Activated naive CD8-positive, alpha-beta T cell treated with anti-CD3 and anti-CD28 coated beads, Interleukin-2, amount 50 U/mL, for 24 hours (primary cell): ENCODE results near the gene REV3L.

Experiments used
- ATAC-seq: fragments of 150-1000 bp; cut with Tn5 transposase; one replicate; pipeline ENCODE4 v1.10.0; 2021
- DNase-seq: peaks from one replicate; pipeline ENCODE4 v3.0.0; 2021
- H3K27ac Mint-ChIP-seq: one replicate; pipeline ENCODE4 v1.8.0; 2021; ENCODE audit warnings: mild to moderate bottlenecking, mixed read lengths
- H3K27me3 Mint-ChIP-seq: one replicate; pipeline ENCODE4 v1.8.0; 2021; ENCODE audit warnings: mixed read lengths
- H3K36me3 Mint-ChIP-seq: one replicate; pipeline ENCODE4 v1.8.0; 2021; ENCODE audit warnings: low read depth, mixed read lengths
- H3K4me1 Mint-ChIP-seq: one replicate; pipeline ENCODE4 v1.8.0; 2021; ENCODE audit warnings: mixed read lengths
- H3K4me3 Mint-ChIP-seq: one replicate; pipeline ENCODE4 v1.8.0; 2021; ENCODE audit warnings: mild to moderate bottlenecking, moderate library complexity, mixed read lengths
- H3K9me3 Mint-ChIP-seq: one replicate; pipeline ENCODE4 v1.8.0; 2021; ENCODE audit warnings: mixed read lengths

Gene REV3L

GRCh38 chr6:111367393-111368088, 115.5 kb downstream of the REV3L start:
- Mint-ChIP-seq H3K4me3 (no peak overlapping the region), H3K9me3 (no peaks in the 10 kb centered on the region), H3K4me1 (no peaks in the 10 kb centered on the region), H3K27ac (no peak overlapping the region), H3K27me3 (no peaks in the 10 kb centered on the region), H3K36me3 (peaks cover 19% of the 10 kb centered on the region)
- DNase-seq (no peak), ATAC-seq (no peak)

- H3K27ac Mint-ChIP-seq = no peak overlapping the region
- H3K4me3 Mint-ChIP-seq = no peak overlapping the region
Observed at GRCh38 chr6:111361648-111362047, 121.4 kb downstream of the REV3L start.

GRCh38 chr6:111358454-111358853, 124.6 kb downstream of the REV3L start:
- DNase-seq (no peak), ATAC-seq (no peak)
- Mint-ChIP-seq H3K27me3 (no peaks in the 10 kb centered on the region), H3K4me1 (no peaks in the 10 kb centered on the region), H3K27ac (no peak overlapping the region), H3K4me3 (no peak overlapping the region), H3K36me3 (peaks cover 15% of the 10 kb centered on the region), H3K9me3 (no peaks in the 10 kb centered on the region)

More at GRCh38 chr6:111361648-111362047, 121.4 kb downstream of the REV3L start:
- H3K9me3 Mint-ChIP-seq = no peaks in the 10 kb centered on the region
- ATAC-seq = no peak
- H3K27me3 Mint-ChIP-seq = no peaks in the 10 kb centered on the region
- DNase-seq = no peak
- H3K36me3 Mint-ChIP-seq = peaks cover 11% of the 10 kb centered on the region
- H3K4me1 Mint-ChIP-seq = no peaks in the 10 kb centered on the region

GRCh38 chr6:111357705-111358104, 125.3 kb downstream of the REV3L start:
- no peak overlapping the region for H3K27ac Mint-ChIP-seq
- no peak for DNase-seq
- no peaks in the 10 kb centered on the region for H3K27me3 Mint-ChIP-seq
- H3K36me3 Mint-ChIP-seq = peaks cover 15% of the 10 kb centered on the region
- H3K4me1 Mint-ChIP-seq = no peaks in the 10 kb centered on the region
- H3K4me3 Mint-ChIP-seq = no peak overlapping the region
- no peaks in the 10 kb centered on the region for H3K9me3 Mint-ChIP-seq
- ATAC-seq = no peak

- no peak overlapping the region for H3K4me3 Mint-ChIP-seq
- H3K4me1 Mint-ChIP-seq = no peaks in the 10 kb centered on the region
- H3K36me3 Mint-ChIP-seq = peaks cover 23% of the 10 kb centered on the region
- no peak for ATAC-seq
- H3K9me3 Mint-ChIP-seq = no peaks in the 10 kb centered on the region
- no peaks in the 10 kb centered on the region for H3K27me3 Mint-ChIP-seq
- DNase-seq = no peak
- no peak overlapping the region for H3K27ac Mint-ChIP-seq
Observed at GRCh38 chr6:111356551-111356950, 126.5 kb downstream of the REV3L start.

GRCh38 chr6:111354758-111355555, 128.1 kb downstream of the REV3L start:
- H3K36me3 Mint-ChIP-seq = peaks cover 26% of the 10 kb centered on the region
- H3K4me3 Mint-ChIP-seq = no peak overlapping the region
- H3K9me3 Mint-ChIP-seq = no peaks in the 10 kb centered on the region
- H3K4me1 Mint-ChIP-seq = no peaks in the 10 kb centered on the region
- no peaks in the 10 kb centered on the region for H3K27me3 Mint-ChIP-seq
- ATAC-seq = no peak
- H3K27ac Mint-ChIP-seq = no peak overlapping the region
- no peak for DNase-seq

- H3K9me3 Mint-ChIP-seq = no peaks in the 10 kb centered on the region
- no peak for ATAC-seq
- no peaks in the 10 kb centered on the region for H3K27me3 Mint-ChIP-seq
- H3K27ac Mint-ChIP-seq = no peak overlapping the region
- no peaks in the 10 kb centered on the region for H3K4me1 Mint-ChIP-seq
- no peak for DNase-seq
- H3K36me3 Mint-ChIP-seq = peaks cover 23% of the 10 kb centered on the region
- H3K4me3 Mint-ChIP-seq = no peak overlapping the region
Observed at GRCh38 chr6:111353912-111354462, 129.0 kb downstream of the REV3L start.

GRCh38 chr6:111347589-111347988, 135.4 kb downstream of the REV3L start:
- Mint-ChIP-seq H3K27ac (no peak overlapping the region), H3K27me3 (no peaks in the 10 kb centered on the region), H3K9me3 (no peaks in the 10 kb centered on the region), H3K36me3 (peaks cover 19% of the 10 kb centered on the region), H3K4me1 (peaks cover 3% of the 10 kb centered on the region), H3K4me3 (no peak overlapping the region)
- ATAC-seq = no peak
- no peak for DNase-seq

GRCh38 chr6:111342913-111343312, 140.1 kb downstream of the REV3L start:
- no peak for ATAC-seq
- Mint-ChIP-seq H3K9me3 (no peaks in the 10 kb centered on the region), H3K4me1 (peaks cover 22% of the 10 kb centered on the region), H3K27me3 (no peaks in the 10 kb centered on the region), H3K4me3 (no peak overlapping the region), H3K27ac (peak overlapping the region; percentile 45), H3K36me3 (peaks cover 22% of the 10 kb centered on the region)
- no peak for DNase-seq

- no peak overlapping the region for H3K4me3 Mint-ChIP-seq
- ATAC-seq = no peak
- H3K4me1 Mint-ChIP-seq = peaks cover 22% of the 10 kb centered on the region
- peak overlapping the region; percentile 11 for H3K27ac Mint-ChIP-seq
- no peak for DNase-seq
- peaks cover 29% of the 10 kb centered on the region for H3K36me3 Mint-ChIP-seq
- H3K9me3 Mint-ChIP-seq = no peaks in the 10 kb centered on the region
- no peaks in the 10 kb centered on the region for H3K27me3 Mint-ChIP-seq
Observed at GRCh38 chr6:111339294-111339693, 143.7 kb downstream of the REV3L start.

GRCh38 chr6:111338843-111339242, 144.2 kb downstream of the REV3L start:
- Mint-ChIP-seq H3K4me1 (peaks cover 22% of the 10 kb centered on the region), H3K36me3 (peaks cover 29% of the 10 kb centered on the region), H3K4me3 (no peak overlapping the region), H3K9me3 (no peaks in the 10 kb centered on the region), H3K27ac (peak overlapping the region; percentile 11), H3K27me3 (no peaks in the 10 kb centered on the region)
- DNase-seq = no peak
- peak; percentile 73 for ATAC-seq

GRCh38 chr6:111337829-111338236, 145.2 kb downstream of the REV3L start:
- DNase-seq = no peak
- ATAC-seq = no peak
- Mint-ChIP-seq H3K4me3 (no peak overlapping the region), H3K27me3 (no peaks in the 10 kb centered on the region), H3K4me1 (peaks cover 22% of the 10 kb centered on the region), H3K27ac (no peak overlapping the region), H3K9me3 (no peaks in the 10 kb centered on the region), H3K36me3 (peaks cover 31% of the 10 kb centered on the region)

- no peak for DNase-seq
- peaks cover 44% of the 10 kb centered on the region for H3K36me3 Mint-ChIP-seq
- H3K4me3 Mint-ChIP-seq = no peak overlapping the region
- no peaks in the 10 kb centered on the region for H3K9me3 Mint-ChIP-seq
- H3K27me3 Mint-ChIP-seq = no peaks in the 10 kb centered on the region
- no peak for ATAC-seq
- H3K4me1 Mint-ChIP-seq = peaks cover 2% of the 10 kb centered on the region
- H3K27ac Mint-ChIP-seq = no peak overlapping the region
Observed at GRCh38 chr6:111329882-111330633, 153.0 kb downstream of the REV3L start.

GRCh38 chr6:111326563-111326962, 156.5 kb downstream of the REV3L start:
- no peak overlapping the region for H3K27ac Mint-ChIP-seq
- ATAC-seq = no peak
- peaks cover 39% of the 10 kb centered on the region for H3K36me3 Mint-ChIP-seq

More at GRCh38 chr6:111326563-111326962, 156.5 kb downstream of the REV3L start:
- no peak for DNase-seq
- Mint-ChIP-seq H3K9me3 (no peaks in the 10 kb centered on the region), H3K27me3 (no peaks in the 10 kb centered on the region), H3K4me3 (no peak overlapping the region), H3K4me1 (peaks cover 2% of the 10 kb centered on the region)
